GM19043 (cell line): Measurements from ENCODE around the gene ACTRT2.

Source experiments
- ATAC-seq: cut with Tn5 transposase; IDR thresholded peaks from one replicate; pipeline ENCODE4 v1.9.1; 2021; ENCODE audit warnings: low read depth; ENCODE audit not compliant: unreplicated experiment

Gene ACTRT2

GRCh38 chr1:2983319-2983705 is 38.0 kb upstream of the ACTRT2 start:
- ATAC-seq, result no peak

GRCh38 chr1:2983706-2984398 is 37.4 kb upstream of the ACTRT2 start:
- no peak for ATAC-seq

GRCh38 chr1:2984399-2985061 is 36.7 kb upstream of the ACTRT2 start:
- ATAC-seq, result no peak

GRCh38 chr1:2985067-2985561 is 36.2 kb upstream of the ACTRT2 start:
- no peak for ATAC-seq

GRCh38 chr1:2985694-2986548 is 35.3 kb upstream of the ACTRT2 start:
- ATAC-seq, result no peak

GRCh38 chr1:2986549-2987305 is 34.5 kb upstream of the ACTRT2 start:
- ATAC-seq, result no peak

GRCh38 chr1:2987773-2988172 is 33.5 kb upstream of the ACTRT2 start:
- ATAC-seq, result no peak

GRCh38 chr1:2988256-2988655 is 33.0 kb upstream of the ACTRT2 start:
- ATAC-seq, result no peak

- no peak for ATAC-seq
Observed at GRCh38 chr1:2989185-2989584, 32.1 kb upstream of the ACTRT2 start.

- ATAC-seq, result no peak
Observed at GRCh38 chr1:2989976-2990375, 31.3 kb upstream of the ACTRT2 start.

- no peak for ATAC-seq
Observed at GRCh38 chr1:2990376-2991115, 30.7 kb upstream of the ACTRT2 start.

GRCh38 chr1:2991753-2992495 is 29.3 kb upstream of the ACTRT2 start:
- no peak for ATAC-seq

GRCh38 chr1:2998503-2999100 is 22.7 kb upstream of the ACTRT2 start:
- ATAC-seq, result no peak

GRCh38 chr1:2999138-2999537 is 22.1 kb upstream of the ACTRT2 start:
- no peak for ATAC-seq

GRCh38 chr1:2999571-2999970 is 21.7 kb upstream of the ACTRT2 start:
- ATAC-seq, result no peak

GRCh38 chr1:3000214-3000613 is 21.1 kb upstream of the ACTRT2 start:
- ATAC-seq, result no peak

- no peak for ATAC-seq
Observed at GRCh38 chr1:3000671-3001470, 20.4 kb upstream of the ACTRT2 start.
